Neural cell (in vitro differentiated cells): Measurements from ENCODE around the gene NPLOC4. TPM values are rescaled to one million over a fixed set of nuclear protein-coding genes. Genes with fewer than 3 reads are reported as not detected.

ENCODE experiments used
- H2AFZ ChIP-seq: fragments of 200-600, 300-800 bp; sonication (generic), shearing (Covaris generic); 2 replicates; pipeline ENCODE4 v1.6.0; 2014; ENCODE audit warnings: low read depth, mild to moderate bottlenecking, antibody characterized with exemption, low read length, moderate library complexity
- H3F3A ChIP-seq: fragments of 200-600 bp; shearing (Covaris generic); 2 replicates; pipeline ENCODE4 v1.6.1; 2016; ENCODE audit warnings: mild to moderate bottlenecking, moderate library complexity, mixed read lengths, antibody characterized with exemption, low read length; ENCODE audit not compliant: insufficient read depth, poor library complexity, severe bottlenecking
- H3K27ac ChIP-seq: fragments of 200-600, 300-800 bp; sonication (generic), shearing (Covaris generic); 2 replicates; pipeline ENCODE4 v1.5.1; 2014; ENCODE audit warnings: mild to moderate bottlenecking, low read length, moderate library complexity
- H3K27me3 ChIP-seq: fragments of 300-800, 200-600 bp; sonication (generic), shearing (Covaris generic); 2 replicates; pipeline ENCODE4 v1.6.0; 2014; ENCODE audit warnings: mild to moderate bottlenecking, low read depth, low read length, moderate library complexity; ENCODE audit not compliant: insufficient read depth
- H3K36me3 ChIP-seq: fragments of 300-800, 200-600 bp; sonication (generic), shearing (Covaris generic); 2 replicates; pipeline ENCODE4 v1.5.1; 2014; ENCODE audit warnings: mild to moderate bottlenecking, antibody characterized with exemption, low read length, moderate library complexity; ENCODE audit not compliant: insufficient read depth
- H3K4me2 ChIP-seq: fragments of 300-800, 200-600 bp; sonication (generic), shearing (Covaris generic); 2 replicates; pipeline ENCODE4 v1.6.0; 2014; ENCODE audit warnings: mild to moderate bottlenecking, low read length
- H3K4me3 ChIP-seq: fragments of 300-800, 200-600 bp; sonication (generic), shearing (Covaris generic); 2 replicates; pipeline ENCODE4 v1.5.1; 2014; ENCODE audit warnings: mild to moderate bottlenecking, low read length, moderate library complexity
- H3K79me2 ChIP-seq: fragments of 200-600 bp; shearing (Covaris generic); replicated peaks from 2 replicates; pipeline ENCODE4 v1.6.0; 2014; ENCODE audit warnings: mild to moderate bottlenecking, low read length, moderate library complexity; ENCODE audit not compliant: insufficient read depth
- H3K9ac ChIP-seq: fragments of 300-800, 200-600 bp; sonication (generic), shearing (Covaris generic); 2 replicates; pipeline ENCODE4 v1.6.1; 2016; ENCODE audit warnings: mild to moderate bottlenecking, low read length, mixed read lengths
- H3K9me2 ChIP-seq: fragments of 200-600 bp; shearing (Covaris generic); 2 replicates; pipeline ENCODE4 v1.6.1; 2016; ENCODE audit warnings: mild to moderate bottlenecking, low read length, mixed read lengths; ENCODE audit not compliant: insufficient read depth
- H3K9me3 ChIP-seq: fragments of 200-600, 300-800 bp; sonication (generic), shearing (Covaris generic); 2 replicates; pipeline ENCODE4 v1.6.1; 2016; ENCODE audit warnings: mild to moderate bottlenecking, mixed run types, low read length, moderate library complexity, mixed read lengths
- H4K20me1 ChIP-seq: fragments of 200-600 bp; shearing (Covaris generic); 2 replicates; pipeline ENCODE4 v1.6.1; 2016; ENCODE audit warnings: mild to moderate bottlenecking, mixed run types; ENCODE audit not compliant: insufficient read depth
- CTCF ChIP-seq: fragments of 450-650 bp; IDR thresholded peaks from 2 replicates; pipeline ENCODE4 v1.5.1; 2014; ENCODE audit warnings: antibody characterized with exemption, mild to moderate bottlenecking, moderate library complexity; ENCODE audit not compliant: poor library complexity, severe bottlenecking
- EP300 ChIP-seq: fragments of 450-650 bp; conservative IDR thresholded peaks from 2 replicates; pipeline ENCODE4 v1.6.1; 2014; ENCODE audit warnings: antibody characterized with exemption, mild to moderate bottlenecking, moderate library complexity; ENCODE audit not compliant: poor library complexity, severe bottlenecking
- EZH2 ChIP-seq: fragments of 200-600, 300-800 bp; shearing (Covaris generic), sonication (generic); IDR thresholded peaks from 2 replicates; pipeline ENCODE4 v1.6.1; 2014; ENCODE audit warnings: antibody characterized with exemption, low read length, borderline replicate concordance, mild to moderate bottlenecking; ENCODE audit not compliant: insufficient read depth, poor library complexity, severe bottlenecking
- MXI1 ChIP-seq: fragments of 450-650 bp; conservative IDR thresholded peaks from 2 replicates; pipeline ENCODE4 v1.6.1; 2014; ENCODE audit warnings: antibody characterized with exemption, mild to moderate bottlenecking; ENCODE audit not compliant: poor library complexity, severe bottlenecking
- POLR2AphosphoS5 ChIP-seq: IDR thresholded peaks from 2 replicates; pipeline ENCODE4 v1.6.1; 2012
- RAD21 ChIP-seq: fragments of 450-650 bp; conservative IDR thresholded peaks from 2 replicates; pipeline ENCODE4 v1.6.1; 2014; ENCODE audit warnings: antibody characterized with exemption, mild to moderate bottlenecking, moderate library complexity
- REST ChIP-seq: IDR thresholded peaks from 2 replicates; pipeline ENCODE4 v1.6.1; 2012; ENCODE audit warnings: borderline replicate concordance
- SMC3 ChIP-seq: fragments of 450-650 bp; conservative IDR thresholded peaks from 2 replicates; pipeline ENCODE4 v1.6.1; 2014; ENCODE audit warnings: antibody characterized with exemption, mild to moderate bottlenecking, moderate library complexity; ENCODE audit not compliant: poor library complexity
- TAF1 ChIP-seq: IDR thresholded peaks from 2 replicates; pipeline ENCODE4 v1.6.1; 2012; ENCODE audit warnings: low read depth
- polyA plus RNA-seq: library from polyadenylated mRNA; depleted of rRNA; stranded (reverse); fragments of >200 nt; gene quantifications from 2 replicates; pipeline ENCODE4 v1.2.3, GENCODE V29; 2014

Gene NPLOC4
- polyA plus RNA-seq, 1 donor from 2014 or later, result 32.3 TPM

DNA sequence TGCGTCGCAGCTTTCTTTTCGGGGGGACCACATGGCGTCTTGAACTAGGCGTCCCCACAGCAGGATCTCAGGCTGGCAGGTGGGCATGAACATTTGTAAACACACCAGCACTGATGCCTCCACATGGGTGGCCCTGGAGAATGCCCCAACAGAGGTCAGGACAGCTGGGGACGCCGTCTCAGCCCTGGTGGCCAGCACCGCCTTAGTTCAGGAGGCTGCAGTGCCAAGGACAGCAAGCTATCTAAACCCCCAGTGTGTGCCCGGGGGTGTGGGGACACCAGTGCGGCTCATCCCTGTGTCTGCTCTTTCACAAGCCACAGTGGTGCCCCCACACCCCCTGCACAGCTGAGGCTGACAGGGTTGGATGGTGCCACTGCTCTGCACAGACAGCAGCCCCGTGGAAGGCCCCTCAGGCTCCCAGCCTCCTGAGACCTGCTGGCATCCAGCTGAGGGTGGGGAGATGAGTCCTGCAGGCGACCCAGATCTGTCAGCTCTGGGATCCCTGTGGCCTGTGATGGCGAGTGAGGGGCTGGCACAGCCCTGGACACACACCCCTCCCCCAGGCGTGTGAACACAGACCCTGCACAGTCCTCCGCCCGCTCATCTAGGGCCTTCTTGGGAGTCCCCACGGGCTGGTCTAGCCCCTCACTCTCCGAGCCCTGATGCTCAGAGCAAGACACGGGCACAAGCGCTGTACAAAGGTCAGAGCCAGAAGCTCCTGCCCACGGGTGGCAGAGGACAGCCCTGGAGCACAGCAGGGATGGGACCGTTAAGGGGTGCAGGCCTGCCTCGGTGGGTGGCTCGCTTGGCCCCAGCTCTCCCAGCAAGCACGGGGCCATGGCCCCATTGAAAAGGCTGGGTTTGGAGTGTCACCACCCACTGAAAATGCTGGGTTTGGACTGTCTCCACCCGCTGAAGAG lies 98.0 kb downstream of the NPLOC4 start:
- H3K4me2 ChIP-seq, result no peak overlapping the region
- no peaks in the 10 kb centered on the region for H3F3A ChIP-seq
- no peak overlapping the region for H3K9ac ChIP-seq
- no peaks in the 10 kb centered on the region for H3K36me3 ChIP-seq
- H3K79me2 ChIP-seq, result no peaks in the 10 kb centered on the region
- H3K9me2 ChIP-seq, result no peaks in the 10 kb centered on the region
- H3K9me3 ChIP-seq, result no peaks in the 10 kb centered on the region
- no peak for TF ChIP-seq REST
- TF ChIP-seq RAD21, result no peak
- no peak for TF ChIP-seq POLR2AphosphoS5
- TF ChIP-seq SMC3, result no peak
- TF ChIP-seq EP300, result no peak
- TF ChIP-seq MXI1, result no peak
- no peak for TF ChIP-seq EZH2
- no peak for TF ChIP-seq CTCF
- TF ChIP-seq TAF1, result no peak
- no peaks in the 10 kb centered on the region for H3K27me3 ChIP-seq
- no peak overlapping the region for H3K27ac ChIP-seq
- no peak overlapping the region for H2AFZ ChIP-seq
- H3K4me3 ChIP-seq, result no peak overlapping the region
- H4K20me1 ChIP-seq, result no peaks in the 10 kb centered on the region

DNA sequence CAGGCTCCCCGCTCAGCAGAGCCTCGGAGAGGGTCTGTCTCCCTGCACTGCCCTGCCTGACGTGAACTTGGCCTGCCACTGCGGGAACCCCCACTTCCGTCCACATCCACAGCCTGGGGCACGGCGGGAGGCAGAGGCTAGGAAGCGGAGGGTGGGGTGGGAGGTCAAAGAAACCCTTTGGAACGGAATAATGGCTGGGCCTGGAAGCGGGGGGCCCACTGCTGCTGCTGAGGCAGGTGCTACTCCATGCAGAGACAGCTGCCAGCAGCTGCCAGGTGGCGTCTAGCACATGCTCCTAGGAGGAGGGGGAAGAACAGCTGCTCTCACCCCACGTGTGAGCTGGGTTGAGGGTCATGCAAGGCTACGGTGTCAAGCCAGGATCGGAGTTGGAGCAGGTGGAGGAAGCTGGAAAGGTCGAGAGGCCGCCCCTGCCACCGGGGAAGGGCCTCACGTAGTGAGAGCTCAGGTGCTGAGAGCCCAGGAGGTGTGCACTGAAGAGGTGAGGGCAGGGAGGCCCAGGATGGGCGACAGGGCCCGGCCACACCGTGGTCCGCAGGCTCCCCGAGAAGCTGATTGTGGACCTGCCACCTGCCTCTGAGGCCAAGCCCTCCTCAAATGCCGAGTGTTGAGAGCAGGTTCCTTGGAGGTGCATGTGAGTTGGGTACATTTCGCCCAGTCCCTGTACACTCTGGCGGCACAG lies 98.9 kb downstream of the NPLOC4 start:
- Histone ChIP-seq H3K9me3 (no peaks in the 10 kb centered on the region), H3K27me3 (no peaks in the 10 kb centered on the region), H3K36me3 (no peaks in the 10 kb centered on the region), H3K4me3 (no peak overlapping the region), H3F3A (no peaks in the 10 kb centered on the region), H3K27ac (no peak overlapping the region), H3K9ac (no peak overlapping the region), H3K4me2 (no peak overlapping the region), H3K79me2 (no peaks in the 10 kb centered on the region), H2AFZ (no peak overlapping the region), H4K20me1 (no peaks in the 10 kb centered on the region), H3K9me2 (no peaks in the 10 kb centered on the region)
- TF ChIP-seq EP300 (no peak), POLR2AphosphoS5 (peak; percentile 10), REST (no peak)
